ENCODE results near the gene COL6A2. TPM values are rescaled to one million over a fixed set of nuclear protein-coding genes. Genes with fewer than 3 reads are reported as not detected.
A peak's percentile ranks its signal among the peaks of the same experiment; 100 is the strongest.

Gene COL6A2
- polyA plus RNA-seq, 2 of the 4 experiments (the other 2 are of a cell fraction): 2.3 to 13.1 TPM

DNA sequence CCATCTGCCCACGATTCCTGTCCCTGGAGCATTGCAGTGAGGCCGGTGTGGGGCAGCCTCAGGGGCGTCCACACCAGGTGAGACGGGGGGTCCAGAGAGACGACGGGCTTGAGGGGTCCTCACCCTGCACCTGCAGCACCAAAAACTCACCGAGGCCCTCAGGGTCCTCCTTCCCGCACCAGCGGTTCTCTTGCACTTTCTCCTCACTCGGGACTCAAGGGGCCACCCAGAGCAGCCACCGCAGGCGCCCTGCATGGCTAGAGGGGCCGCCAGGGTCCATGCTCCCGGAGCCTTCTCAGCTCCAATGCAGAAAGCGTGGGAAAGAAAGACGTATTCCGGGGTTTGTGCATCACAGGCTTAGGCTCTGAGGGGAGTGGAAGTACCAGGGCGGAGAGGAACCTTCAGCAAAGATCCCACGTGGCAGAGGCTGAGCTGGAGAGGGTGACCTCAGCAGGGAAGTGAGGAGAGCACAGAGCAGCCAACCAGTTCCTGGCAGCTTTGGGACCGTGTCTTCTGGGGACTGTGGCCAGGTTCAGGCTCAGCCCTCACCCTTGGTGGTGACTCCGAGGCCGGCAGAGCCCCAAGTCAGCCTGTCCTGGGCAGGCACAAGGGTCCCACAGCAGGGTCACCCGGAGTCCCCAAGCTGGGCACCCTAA lies 19.5 kb upstream of the COL6A2 start:
- Histone ChIP-seq H3K4me3 (no peak overlapping the region), H3K9me3 (no peaks in the 10 kb centered on the region), H3K4me1 (no peaks in the 10 kb centered on the region), H3K27ac (no peak overlapping the region), H3K4me2 (no peak overlapping the region)
- FAIRE-seq (no peak), DNase-seq (ENCODE audit: low read depth in 1 of 2, low spot score in 1 of 2) (no peak), ATAC-seq (peak in 1 of 2 experiments; percentile 26; a peak in 1 of 6 replicates)
- CTCF ChIA-PET: no interaction called here
- WGBS (ENCODE audit: missing lambda C conversion rate): 49% methylated on average over 19 of the region's 23 CpGs
- POLR2A ChIA-PET: no interaction called here
- TF ChIP-seq CEBPB (IDR thresholded peaks at IDR 0.05) (no peak), ESRRA (IDR thresholded peaks at IDR 0.05; ENCODE audit: borderline replicate concordance, low read length) (no peak), RAD21 (conservative IDR thresholded peaks at IDR 0.05 in 1 of 2, IDR thresholded peaks at IDR 0.05 in 1 of 2) (no peak), ZNF302 (CRISPR knock-in tag; IDR thresholded peaks at IDR 0.05) (no peak), MYC (IDR thresholded peaks at IDR 0.05; ENCODE audit: borderline replicate concordance, low read length) (no peak), HOXB13 (CRISPR knock-in tag; IDR thresholded peaks at IDR 0.05; ENCODE audit: low read depth) (no peak), JUN (IDR thresholded peaks at IDR 0.05) (no peak), RCOR1 (IDR thresholded peaks at IDR 0.05; ENCODE audit: low read depth, low read length) (no peak)

DNA sequence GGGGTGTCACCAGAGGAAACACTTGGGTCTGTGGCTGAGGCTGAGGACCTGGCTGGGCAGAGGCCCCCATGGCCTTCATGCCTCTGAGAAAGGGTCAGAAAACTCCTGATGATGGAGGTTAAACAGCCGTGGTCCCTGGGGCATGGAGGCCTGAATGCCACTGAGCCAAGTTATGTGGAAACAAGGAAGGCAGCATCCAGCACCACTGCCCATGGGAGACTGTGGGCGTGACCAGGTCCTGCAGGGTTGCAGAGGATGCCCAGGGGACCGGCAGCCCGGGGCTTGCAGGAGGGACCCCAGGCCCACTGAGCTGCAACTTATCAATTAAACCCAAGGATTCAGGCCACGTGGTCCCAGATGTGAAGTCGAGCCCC lies 18.9 kb upstream of the COL6A2 start:
- FAIRE-seq (no peak), DNase-seq (ENCODE audit: low read depth in 1 of 2, low spot score in 1 of 2) (no peak), ATAC-seq (no peak)
- CTCF ChIA-PET: no interaction called here
- H3K9me3 ChIP-seq: no peaks in the 10 kb centered on the region
- H3K4me1 ChIP-seq: no peaks in the 10 kb centered on the region
- 54% methylated on average over 4 of the region's 6 CpGs for WGBS (ENCODE audit: missing lambda C conversion rate)
- TF ChIP-seq, protein P1, sequence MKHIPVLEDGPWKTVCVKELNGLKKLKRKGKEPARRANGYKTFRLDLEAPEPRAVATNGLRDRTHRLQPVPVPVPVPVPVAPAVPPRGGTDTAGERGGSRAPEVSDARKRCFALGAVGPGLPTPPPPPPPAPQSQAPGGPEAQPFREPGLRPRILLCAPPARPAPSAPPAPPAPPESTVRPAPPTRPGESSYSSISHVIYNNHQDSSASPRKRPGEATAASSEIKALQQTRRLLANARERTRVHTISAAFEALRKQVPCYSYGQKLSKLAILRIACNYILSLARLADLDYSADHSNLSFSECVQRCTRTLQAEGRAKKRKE (CRISPR knock-in tag; IDR thresholded peaks at IDR 0.05; ENCODE audit: low read depth): no peak
- TF ChIP-seq CHD4 (IDR thresholded peaks at IDR 0.05; ENCODE audit: borderline replicate concordance) (no peak), BHLHE40 (IDR thresholded peaks at IDR 0.05; ENCODE audit: low read depth, low read length) (no peak), EP300 (IDR thresholded peaks at IDR 0.05) (no peak), POLR2AphosphoS2 (conservative IDR thresholded peaks at IDR 0.05; ENCODE audit: low read length) (no peak), HOXB13 (CRISPR knock-in tag; IDR thresholded peaks at IDR 0.05; ENCODE audit: low read depth) (no peak), NPAS2 (CRISPR knock-in tag; IDR thresholded peaks at IDR 0.05; ENCODE audit: borderline replicate concordance) (no peak), HDAC2 (IDR thresholded peaks at IDR 0.05) (no peak), HOXA7 (CRISPR knock-in tag; IDR thresholded peaks at IDR 0.05) (no peak), FOSL2 (IDR thresholded peaks at IDR 0.05) (no peak), FOSL2 (CRISPR knock-in tag; IDR thresholded peaks at IDR 0.05) (no peak), JUN (IDR thresholded peaks at IDR 0.05) (no peak), MYC (IDR thresholded peaks at IDR 0.05; ENCODE audit: borderline replicate concordance, low read length) (no peak), JUNB (IDR thresholded peaks at IDR 0.05) (no peak), EHF (CRISPR knock-in tag; IDR thresholded peaks at IDR 0.05) (no peak), CEBPB (IDR thresholded peaks at IDR 0.05) (no peak), MAZ (IDR thresholded peaks at IDR 0.05; ENCODE audit: borderline replicate concordance, low read depth, low read length) (no peak), NFE2L2 (conservative IDR thresholded peaks at IDR 0.05; ENCODE audit: low read length) (no peak)
- TF ChIP-seq, protein P2, sequence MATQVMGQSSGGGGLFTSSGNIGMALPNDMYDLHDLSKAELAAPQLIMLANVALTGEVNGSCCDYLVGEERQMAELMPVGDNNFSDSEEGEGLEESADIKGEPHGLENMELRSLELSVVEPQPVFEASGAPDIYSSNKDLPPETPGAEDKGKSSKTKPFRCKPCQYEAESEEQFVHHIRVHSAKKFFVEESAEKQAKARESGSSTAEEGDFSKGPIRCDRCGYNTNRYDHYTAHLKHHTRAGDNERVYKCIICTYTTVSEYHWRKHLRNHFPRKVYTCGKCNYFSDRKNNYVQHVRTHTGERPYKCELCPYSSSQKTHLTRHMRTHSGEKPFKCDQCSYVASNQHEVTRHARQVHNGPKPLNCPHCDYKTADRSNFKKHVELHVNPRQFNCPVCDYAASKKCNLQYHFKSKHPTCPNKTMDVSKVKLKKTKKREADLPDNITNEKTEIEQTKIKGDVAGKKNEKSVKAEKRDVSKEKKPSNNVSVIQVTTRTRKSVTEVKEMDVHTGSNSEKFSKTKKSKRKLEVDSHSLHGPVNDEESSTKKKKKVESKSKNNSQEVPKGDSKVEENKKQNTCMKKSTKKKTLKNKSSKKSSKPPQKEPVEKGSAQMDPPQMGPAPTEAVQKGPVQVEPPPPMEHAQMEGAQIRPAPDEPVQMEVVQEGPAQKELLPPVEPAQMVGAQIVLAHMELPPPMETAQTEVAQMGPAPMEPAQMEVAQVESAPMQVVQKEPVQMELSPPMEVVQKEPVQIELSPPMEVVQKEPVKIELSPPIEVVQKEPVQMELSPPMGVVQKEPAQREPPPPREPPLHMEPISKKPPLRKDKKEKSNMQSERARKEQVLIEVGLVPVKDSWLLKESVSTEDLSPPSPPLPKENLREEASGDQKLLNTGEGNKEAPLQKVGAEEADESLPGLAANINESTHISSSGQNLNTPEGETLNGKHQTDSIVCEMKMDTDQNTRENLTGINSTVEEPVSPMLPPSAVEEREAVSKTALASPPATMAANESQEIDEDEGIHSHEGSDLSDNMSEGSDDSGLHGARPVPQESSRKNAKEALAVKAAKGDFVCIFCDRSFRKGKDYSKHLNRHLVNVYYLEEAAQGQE (IDR thresholded peaks at IDR 0.05): no peak
- POLR2A ChIA-PET: no interaction called here
- no peak overlapping the region for H3K27ac ChIP-seq
- H3K4me2 ChIP-seq: no peak overlapping the region
- H3K4me3 ChIP-seq: no peak overlapping the region

All from A549 (cell line).